HepG2 (cell line): ENCODE data around the gene REP15. TPM values are rescaled to one million over a fixed set of nuclear protein-coding genes. Genes with fewer than 3 reads are reported as not detected.
A peak's percentile ranks its signal among the peaks of the same experiment; 100 is the strongest.

Experiments used
- ATF5 ChIP-seq: sonication (generic); formaldehyde crosslinking; IDR thresholded peaks from 2 replicates; pipeline ENCODE4 v1.4.0; 2020; ENCODE audit warnings: mild to moderate bottlenecking, low read depth, missing genetic modification reagents
- MXD1 ChIP-seq: sonication (generic); formaldehyde crosslinking; IDR thresholded peaks from 2 replicates; pipeline ENCODE4 v1.4.0; 2020; ENCODE audit warnings: mild to moderate bottlenecking, missing genetic modification reagents
- NCOA2 ChIP-seq: sonication (generic); formaldehyde crosslinking; IDR thresholded peaks from 2 replicates; pipeline ENCODE4 v1.8.0; 2022; ENCODE audit warnings: inconsistent platforms
- RXRA ChIP-seq: sonication (generic); formaldehyde crosslinking; IDR thresholded peaks from 2 replicates; pipeline ENCODE4 v1.5.1; 2020; ENCODE audit warnings: missing genetic modification reagents
- THYN1 ChIP-seq: sonication (generic); formaldehyde crosslinking; IDR thresholded peaks from 2 replicates; pipeline ENCODE4 v1.8.1; 2023; ENCODE audit warnings: low read depth, mild to moderate bottlenecking, moderate library complexity, missing genetic modification reagents, borderline replicate concordance
- TRIM22 ChIP-seq: fragments of 450-650 bp; IDR thresholded peaks from 2 replicates; pipeline ENCODE4 v1.6.1; 2017
- ZNF253 ChIP-seq: sonication (generic); formaldehyde crosslinking; IDR thresholded peaks from 2 replicates; pipeline ENCODE4 v1.8.0; 2022; ENCODE audit warnings: mild to moderate bottlenecking, missing genetic modification reagents, borderline replicate concordance
- ZNF460 ChIP-seq: sonication (generic); formaldehyde crosslinking; IDR thresholded peaks from 2 replicates; pipeline ENCODE4 v1.5.1; 2020; ENCODE audit warnings: missing genetic modification reagents, mild to moderate bottlenecking, borderline replicate concordance
- ZNF512B ChIP-seq: sonication (generic); formaldehyde crosslinking; IDR thresholded peaks from 2 replicates; pipeline ENCODE4 v1.5.1; 2020; ENCODE audit warnings: missing genetic modification reagents, mild to moderate bottlenecking, borderline replicate concordance
- ZNF589 ChIP-seq: sonication (generic); formaldehyde crosslinking; conservative IDR thresholded peaks from 2 replicates; pipeline ENCODE4 v1.8.0; 2022; ENCODE audit warnings: mild to moderate bottlenecking, moderate library complexity, missing genetic modification reagents
- ZNF614 ChIP-seq: IDR thresholded peaks from 2 replicates; pipeline ENCODE4 v1.6.1; 2018; ENCODE audit warnings: missing biosample characterization, missing genetic modification reagents, inconsistent platforms, borderline replicate concordance
- ZNF709 ChIP-seq: sonication (generic); formaldehyde crosslinking; IDR thresholded peaks from 2 replicates; pipeline ENCODE4 v1.5.0; 2020; ENCODE audit warnings: mild to moderate bottlenecking, missing genetic modification reagents
- ZSCAN12 ChIP-seq: sonication (generic); formaldehyde crosslinking; IDR thresholded peaks from 2 replicates; pipeline ENCODE4 v1.9.0; 2021; ENCODE audit warnings: mild to moderate bottlenecking, missing genetic modification reagents
- ZXDC ChIP-seq: sonication (generic); formaldehyde crosslinking; IDR thresholded peaks from 2 replicates; pipeline ENCODE4 v1.5.0; 2020; ENCODE audit warnings: mild to moderate bottlenecking, missing genetic modification reagents
- polyA plus RNA-seq, 8 experiments: library from polyadenylated mRNA; depleted of rRNA in 3 of 8; stranded (reverse) in 7 of 8; unstranded in 1 of 8; fragments of >200 nt; fragmentation: Illumina TruSeq in 4 of 8; extraction: Trizol in 4 of 8; gene quantifications; 2 replicates each; pipeline versions ENCODE4 v1.2.1 to v1.2.3, GENCODE V29; 2011 to 2016; ENCODE audit warnings: low read depth in 4 of 8, missing spikeins in 1 of 8, mixed read lengths in 1 of 8; ENCODE audit not compliant: insufficient read depth in 1 of 8
- total RNA-seq, 5 experiments: library from RNA; depleted of rRNA; stranded (reverse); fragments of >200 nt; fragmentation: Illumina TruSeq; extraction: Trizol; gene quantifications; 2 replicates each; pipeline ENCODE4 v1.2.3, GENCODE V29; 2016; ENCODE audit warnings: low read depth in 1 of 5
- TF ChIP-seq, protein P1 (sequence below): sonication (generic); formaldehyde crosslinking; IDR thresholded peaks from 2 replicates; pipeline ENCODE4; 2020; ENCODE audit warnings: missing genetic modification reagents, mild to moderate bottlenecking, borderline replicate concordance

REP15 gene
- total and polyA plus RNA-seq, 2 of the 13 experiments (the other 11 are each of a cell fraction or from before 2014, with no cell fraction given), result 0.12 to 0.64 TPM

- TF ChIP-seq ZNF512B (CRISPR knock-in tag) (no peak), ZNF614 (CRISPR knock-in tag) (no peak; the same call in 1 of the 2 replicates), ZNF709 (peak; percentile 80), ZSCAN12 (CRISPR knock-in tag) (no peak; the same call in 1 of the 2 replicates), ZNF460 (peak; percentile 9; the same call in 1 of the 2 replicates), NCOA2 (CRISPR knock-in tag) (peak; percentile 46; the same call in 1 of the 2 replicates), TRIM22 (no peak), RXRA (CRISPR knock-in tag) (peak; percentile 69), ZNF589 (CRISPR knock-in tag) (0 out of 2 replicates have a peak, but pooled peaks have one; percentile 54), ATF5 (CRISPR knock-in tag) (peak; percentile 77; the same call in 1 of the 2 replicates), MXD1 (CRISPR knock-in tag) (peak; percentile 99), ZNF253 (no peak), ZXDC (CRISPR knock-in tag) (peak; percentile 24; the same call in 1 of the 2 replicates), THYN1 (CRISPR knock-in tag) (0 out of 2 replicates have a peak, but pooled peaks have one; percentile 73)
- TF ChIP-seq, protein P1, sequence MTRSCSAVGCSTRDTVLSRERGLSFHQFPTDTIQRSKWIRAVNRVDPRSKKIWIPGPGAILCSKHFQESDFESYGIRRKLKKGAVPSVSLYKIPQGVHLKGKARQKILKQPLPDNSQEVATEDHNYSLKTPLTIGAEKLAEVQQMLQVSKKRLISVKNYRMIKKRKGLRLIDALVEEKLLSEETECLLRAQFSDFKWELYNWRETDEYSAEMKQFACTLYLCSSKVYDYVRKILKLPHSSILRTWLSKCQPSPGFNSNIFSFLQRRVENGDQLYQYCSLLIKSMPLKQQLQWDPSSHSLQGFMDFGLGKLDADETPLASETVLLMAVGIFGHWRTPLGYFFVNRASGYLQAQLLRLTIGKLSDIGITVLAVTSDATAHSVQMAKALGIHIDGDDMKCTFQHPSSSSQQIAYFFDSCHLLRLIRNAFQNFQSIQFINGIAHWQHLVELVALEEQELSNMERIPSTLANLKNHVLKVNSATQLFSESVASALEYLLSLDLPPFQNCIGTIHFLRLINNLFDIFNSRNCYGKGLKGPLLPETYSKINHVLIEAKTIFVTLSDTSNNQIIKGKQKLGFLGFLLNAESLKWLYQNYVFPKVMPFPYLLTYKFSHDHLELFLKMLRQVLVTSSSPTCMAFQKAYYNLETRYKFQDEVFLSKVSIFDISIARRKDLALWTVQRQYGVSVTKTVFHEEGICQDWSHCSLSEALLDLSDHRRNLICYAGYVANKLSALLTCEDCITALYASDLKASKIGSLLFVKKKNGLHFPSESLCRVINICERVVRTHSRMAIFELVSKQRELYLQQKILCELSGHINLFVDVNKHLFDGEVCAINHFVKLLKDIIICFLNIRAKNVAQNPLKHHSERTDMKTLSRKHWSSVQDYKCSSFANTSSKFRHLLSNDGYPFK (CRISPR knock-in tag), result peak; percentile 96
Measured at GRCh38 chr12:27710592-27711316, 14.5 kb downstream of the REP15 start, which contains the start of gene MRPS35 (continued).
